H9 (cell line): ENCODE results near the gene EPN3. TPM values are rescaled to one million over a fixed set of nuclear protein-coding genes. Genes with fewer than 3 reads are reported as not detected.

Source experiments
- DNase-seq: peaks from one replicate; pipeline ENCODE4 v3.0.0-alpha.2; 2017
- H2AFZ ChIP-seq: one replicate; pipeline ENCODE4 v1.6.1; 2013; ENCODE audit warnings: mild to moderate bottlenecking, low read length, control low read depth, moderate library complexity
- H2AK5ac ChIP-seq: 2 replicates; pipeline ENCODE4 v1.6.1; 2013; ENCODE audit warnings: low read length, control low read depth, mixed read lengths; ENCODE audit not compliant: insufficient read length
- H2BK120ac ChIP-seq: one replicate; pipeline ENCODE4 v1.6.1; 2013; ENCODE audit warnings: low read depth, mild to moderate bottlenecking, low read length, control low read depth, inconsistent platforms; ENCODE audit not compliant: poor library complexity, severe bottlenecking
- H2BK12ac ChIP-seq: 2 replicates; pipeline ENCODE4 v1.6.1; 2013; ENCODE audit warnings: low read length, control low read depth, mixed read lengths, low read depth; ENCODE audit not compliant: insufficient read length
- H2BK15ac ChIP-seq: 2 replicates; pipeline ENCODE4 v1.6.1; 2013; ENCODE audit warnings: low read depth, low read length, control low read depth
- H2BK20ac ChIP-seq: one replicate; pipeline ENCODE4 v1.6.1; 2013; ENCODE audit warnings: low read depth, mild to moderate bottlenecking, low read length, control low read depth, inconsistent platforms; ENCODE audit not compliant: poor library complexity, severe bottlenecking
- H2BK5ac ChIP-seq: 2 replicates; pipeline ENCODE4 v1.6.1; 2013; ENCODE audit warnings: low read length, control low read depth, mixed read lengths; ENCODE audit not compliant: insufficient read length
- H3K14ac ChIP-seq: 2 replicates; pipeline ENCODE4 v1.6.1; 2013; ENCODE audit warnings: low read length, control low read depth; ENCODE audit not compliant: insufficient read depth
- H3K18ac ChIP-seq: 2 replicates; pipeline ENCODE4 v1.6.1; 2013; ENCODE audit warnings: low read depth, mild to moderate bottlenecking, mixed read lengths, low read length, control low read depth; ENCODE audit not compliant: insufficient read length
- H3K23ac ChIP-seq: 2 replicates; pipeline ENCODE4 v1.6.1; 2013; ENCODE audit warnings: low read length, control low read depth, mixed read lengths, low read depth; ENCODE audit not compliant: insufficient read length
- H3K23me2 ChIP-seq: 2 replicates; pipeline ENCODE4 v1.6.1; 2013; ENCODE audit warnings: low read depth, mild to moderate bottlenecking, mixed read lengths, low read length, control low read depth; ENCODE audit not compliant: insufficient read length, poor library complexity, severe bottlenecking
- H3K27ac ChIP-seq: 2 replicates; pipeline ENCODE4 v1.5.1; 2013; ENCODE audit warnings: low read length, control low read depth, mixed read lengths, low read depth; ENCODE audit not compliant: insufficient read length
- H3K27me3 ChIP-seq: 2 replicates; pipeline ENCODE4 v1.6.1; 2013; ENCODE audit warnings: low read length, control low read depth, inconsistent platforms; ENCODE audit not compliant: insufficient read depth
- H3K4ac ChIP-seq: 2 replicates; pipeline ENCODE4 v1.6.1; 2013; ENCODE audit warnings: low read depth, mild to moderate bottlenecking, control low read depth, inconsistent platforms, low read length, moderate library complexity
- H3K4me1 ChIP-seq: 2 replicates; pipeline ENCODE4 v1.6.1; 2013; ENCODE audit warnings: low read length, control low read depth, inconsistent platforms; ENCODE audit not compliant: insufficient read depth
- H3K4me2 ChIP-seq: 2 replicates; pipeline ENCODE4 v1.6.1; 2013; ENCODE audit warnings: low read length, control low read depth, mixed read lengths; ENCODE audit not compliant: insufficient read length, insufficient read depth
- H3K56ac ChIP-seq: 2 replicates; pipeline ENCODE4 v1.6.1; 2013; ENCODE audit warnings: low read depth, mild to moderate bottlenecking, mixed read lengths, low read length, control low read depth; ENCODE audit not compliant: insufficient read length
- H3K79me1 ChIP-seq: 2 replicates; pipeline ENCODE4 v1.6.1; 2013; ENCODE audit warnings: low read depth, mild to moderate bottlenecking, moderate library complexity, low read length, control low read depth, inconsistent platforms; ENCODE audit not compliant: insufficient read depth, poor library complexity, severe bottlenecking
- H3K79me2 ChIP-seq: 2 replicates; pipeline ENCODE4 v1.6.1; 2013; ENCODE audit warnings: low read length, control low read depth, inconsistent platforms; ENCODE audit not compliant: insufficient read depth
- H3K9ac ChIP-seq: 2 replicates; pipeline ENCODE4 v1.6.1; 2013; ENCODE audit warnings: low read length, control low read depth, mixed read lengths; ENCODE audit not compliant: insufficient read length; ENCODE audit errors: extremely low read depth
- H3K9me3 ChIP-seq: one replicate; pipeline ENCODE4 v1.6.1; 2013; ENCODE audit warnings: low read depth, low read length, inconsistent platforms; ENCODE audit not compliant: control insufficient read depth
- H3T11ph ChIP-seq: one replicate; pipeline ENCODE4 v1.6.1; 2013; ENCODE audit warnings: mild to moderate bottlenecking, low read length, control low read depth, inconsistent platforms
- H4K20me1 ChIP-seq: one replicate; pipeline ENCODE4 v1.6.1; 2013; ENCODE audit not compliant: control insufficient read depth, insufficient read length, insufficient read depth
- H4K5ac ChIP-seq: 2 replicates; pipeline ENCODE4 v1.6.1; 2013; ENCODE audit warnings: low read depth, mild to moderate bottlenecking, mixed read lengths, low read length, control low read depth; ENCODE audit not compliant: insufficient read length
- H4K8ac ChIP-seq: replicated peaks from 2 replicates; pipeline ENCODE4 v1.6.1; 2013; ENCODE audit warnings: low read length, control low read depth, mixed read lengths, low read depth; ENCODE audit not compliant: insufficient read length
- H4K91ac ChIP-seq: 2 replicates; pipeline ENCODE4 v1.6.1; 2013; ENCODE audit warnings: low read depth, mild to moderate bottlenecking, moderate library complexity, mixed read lengths, low read length, control low read depth; ENCODE audit not compliant: insufficient read length
- H3K27ac Mint-ChIP-seq, 3 experiments: 2 replicates in 2 of 3; 3 replicates in 1 of 3; pipeline ENCODE4 v1.8.0; 2020 to 2021; ENCODE audit warnings: mixed read lengths in 3 of 3, mild to moderate bottlenecking in 1 of 3, moderate library complexity in 1 of 3
- H3K27me3 Mint-ChIP-seq: 2 replicates; pipeline ENCODE4 v1.8.0; 2021; ENCODE audit warnings: low read depth, mild to moderate bottlenecking, moderate library complexity, mixed read lengths
- H3K36me3 Mint-ChIP-seq, 3 experiments: 2 replicates in 2 of 3; 3 replicates in 1 of 3; pipeline ENCODE4 v1.8.0; 2020 to 2021; ENCODE audit warnings: low read depth in 3 of 3, mixed read lengths in 3 of 3; ENCODE audit not compliant: insufficient read depth in 1 of 3
- H3K4me1 Mint-ChIP-seq, 2 experiments: 2 replicates each; pipeline ENCODE4 v1.8.0; 2020; ENCODE audit warnings: mixed read lengths in 2 of 2
- H3K4me3 Mint-ChIP-seq, 2 experiments: 2 replicates in 1 of 2; 3 replicates in 1 of 2; pipeline ENCODE4 v1.8.0; 2020 to 2021; ENCODE audit warnings: mild to moderate bottlenecking in 2 of 2, mixed read lengths in 2 of 2, moderate library complexity in 1 of 2
- H3K9me3 Mint-ChIP-seq, 2 experiments: 2 replicates in 1 of 2; 3 replicates in 1 of 2; pipeline ENCODE4 v1.8.0; 2020; ENCODE audit warnings: mild to moderate bottlenecking in 2 of 2, mixed read lengths in 2 of 2, moderate library complexity in 1 of 2
- CTCF ChIP-seq: fragments of 200-600 bp; sonication (generic); conservative IDR thresholded peaks from 3 replicates; pipeline ENCODE4 v1.8.0; 2021; ENCODE audit warnings: antibody characterized with exemption, mild to moderate bottlenecking
- WGBS: extraction: QIAGEN DNeasy Blood & Tissue Kit; methylation state at CpG from one replicate; pipeline ENCODE4 v1.1.7; 2013; ENCODE audit warnings: missing lambda C conversion rate, low lambda C conversion rate, mixed read lengths; ENCODE audit not compliant: insufficient read length; ENCODE audit errors: extremely low coverage; 5-methylcytosine and 5-hydroxymethylcytosine counted together
- total RNA-seq: library from RNA; stranded (reverse); gene quantifications from 2 replicates; pipeline ENCODE4 v1.2.1, GENCODE V29; 2021

EPN3 gene
- total RNA-seq, 1 experiment from 2014 or later = 1.9 TPM

GRCh38 chr17:50561746-50562141, 29.2 kb downstream of the EPN3 start:
- Mint-ChIP-seq H3K4me1 (peaks cover 27 to 57% of the 10 kb centered on the region in 2 experiments), H3K36me3 (no peaks in the 10 kb centered on the region; a peak in 1 of 7 replicates), H3K4me3 (peak overlapping the region in 1 of 2 experiments; percentile 82; a peak in 4 of 5 replicates)

More at GRCh38 chr17:50561746-50562141, 29.2 kb downstream of the EPN3 start:
- H2BK15ac ChIP-seq = no peak overlapping the region
- H2BK12ac ChIP-seq = no peak overlapping the region
- no peak overlapping the region for H3K9ac ChIP-seq
- peak overlapping the region; percentile 74 for H3K4me2 ChIP-seq
- no peak for TF ChIP-seq CTCF
- no peaks in the 10 kb centered on the region for H3K9me3 ChIP-seq
- no peak overlapping the region for H4K8ac ChIP-seq
- no peak overlapping the region for H4K5ac ChIP-seq
- WGBS = no CpG with 5 or more reads among the region's 27 CpGs
- H3K27me3 ChIP-seq = peaks cover 48% of the 10 kb centered on the region
- Mint-ChIP-seq H3K9me3 (no peaks in the 10 kb centered on the region), H3K27ac (no peak overlapping the region), H3K27me3 (peaks cover 86% of the 10 kb centered on the region)
- H3K23ac ChIP-seq = no peak overlapping the region
- H2BK120ac ChIP-seq = no peak overlapping the region
- no peak overlapping the region for H2BK20ac ChIP-seq
- H3K14ac ChIP-seq = no peak overlapping the region
- H3K18ac ChIP-seq = no peak overlapping the region
- no peak overlapping the region for H2AK5ac ChIP-seq
- H3K56ac ChIP-seq = no peak overlapping the region
- H4K20me1 ChIP-seq = no peaks in the 10 kb centered on the region
- no peak overlapping the region for H2BK5ac ChIP-seq
- no peak overlapping the region for H3K27ac ChIP-seq
- H3K4me1 ChIP-seq = peaks cover 2% of the 10 kb centered on the region; the same call in 1 of the 2 replicates
- H4K91ac ChIP-seq = no peak overlapping the region
- no peak overlapping the region for H2AFZ ChIP-seq
- H3K23me2 ChIP-seq = peaks cover 26% of the 10 kb centered on the region
- peak; percentile 41 for DNase-seq
- no peaks in the 10 kb centered on the region for H3K79me1 ChIP-seq
- no peak overlapping the region for H3T11ph ChIP-seq
- no peak overlapping the region for H3K4ac ChIP-seq
- no peaks in the 10 kb centered on the region for H3K79me2 ChIP-seq
